KMS-11 (cell line): Measurements from ENCODE around the gene KRT25.
"Not testable (repeated sequence)": the region's sequence is repeated elsewhere in the genome, so short reads cannot be mapped to it uniquely, and the experiment has no call there.

ENCODE experiments used
- H2AFZ ChIP-seq: fragments of 200-600 bp; sonication (generic); 2 replicates; pipeline ENCODE4 v1.6.1; 2016; ENCODE audit warnings: antibody characterized with exemption, mixed run types, low read depth
- H3K27ac ChIP-seq: fragments of 200-600 bp; sonication (generic); 2 replicates; pipeline ENCODE4 v1.6.1; 2016; ENCODE audit warnings: mild to moderate bottlenecking, mixed run types
- H3K27me3 ChIP-seq: fragments of 200-600 bp; sonication (generic); 2 replicates; pipeline ENCODE4 v1.6.1; 2017; ENCODE audit warnings: mild to moderate bottlenecking, low read depth, mixed run types, moderate library complexity; ENCODE audit not compliant: insufficient read depth
- H3K36me3 ChIP-seq: fragments of 200-600 bp; sonication (generic); 2 replicates; pipeline ENCODE4 v1.6.1; 2017; ENCODE audit warnings: mild to moderate bottlenecking, mixed run types; ENCODE audit not compliant: insufficient read depth
- H3K4me1 ChIP-seq: fragments of 200-600 bp; sonication (generic); 2 replicates; pipeline ENCODE4 v1.6.1; 2016; ENCODE audit warnings: mild to moderate bottlenecking, low read depth, mixed run types; ENCODE audit not compliant: poor library complexity, severe bottlenecking
- H3K4me2 ChIP-seq: fragments of 200-600 bp; sonication (generic); 2 replicates; pipeline ENCODE4 v1.7.0; 2016; ENCODE audit warnings: mild to moderate bottlenecking, mixed run types
- H3K4me3 ChIP-seq: fragments of 200-600 bp; sonication (generic); IDR thresholded peaks from 2 replicates; pipeline ENCODE4 v1.6.1; 2017; ENCODE audit warnings: low read depth, low read length, mixed read lengths; ENCODE audit not compliant: insufficient read depth
- H3K79me2 ChIP-seq: fragments of 200-600 bp; sonication (generic); 2 replicates; pipeline ENCODE4 v1.6.1; 2016; ENCODE audit warnings: low read depth, mixed run types; ENCODE audit not compliant: insufficient read depth
- H3K9ac ChIP-seq: fragments of 200-600 bp; sonication (generic); 2 replicates; pipeline ENCODE4 v1.6.1; 2016; ENCODE audit warnings: mild to moderate bottlenecking, mixed run types
- H4K20me1 ChIP-seq: fragments of 200-600 bp; sonication (generic); 2 replicates; pipeline ENCODE4 v1.6.1; 2016; ENCODE audit warnings: mild to moderate bottlenecking, mixed run types; ENCODE audit not compliant: insufficient read depth
- TF ChIP-seq, protein P1 (sequence below): fragments of 200-600 bp; sonication (generic); conservative IDR thresholded peaks from 2 replicates; pipeline ENCODE4 v1.6.1; 2017; ENCODE audit warnings: low read depth, mild to moderate bottlenecking, antibody characterized with exemption, low read length, moderate library complexity, mixed read lengths

Gene KRT25

DNA sequence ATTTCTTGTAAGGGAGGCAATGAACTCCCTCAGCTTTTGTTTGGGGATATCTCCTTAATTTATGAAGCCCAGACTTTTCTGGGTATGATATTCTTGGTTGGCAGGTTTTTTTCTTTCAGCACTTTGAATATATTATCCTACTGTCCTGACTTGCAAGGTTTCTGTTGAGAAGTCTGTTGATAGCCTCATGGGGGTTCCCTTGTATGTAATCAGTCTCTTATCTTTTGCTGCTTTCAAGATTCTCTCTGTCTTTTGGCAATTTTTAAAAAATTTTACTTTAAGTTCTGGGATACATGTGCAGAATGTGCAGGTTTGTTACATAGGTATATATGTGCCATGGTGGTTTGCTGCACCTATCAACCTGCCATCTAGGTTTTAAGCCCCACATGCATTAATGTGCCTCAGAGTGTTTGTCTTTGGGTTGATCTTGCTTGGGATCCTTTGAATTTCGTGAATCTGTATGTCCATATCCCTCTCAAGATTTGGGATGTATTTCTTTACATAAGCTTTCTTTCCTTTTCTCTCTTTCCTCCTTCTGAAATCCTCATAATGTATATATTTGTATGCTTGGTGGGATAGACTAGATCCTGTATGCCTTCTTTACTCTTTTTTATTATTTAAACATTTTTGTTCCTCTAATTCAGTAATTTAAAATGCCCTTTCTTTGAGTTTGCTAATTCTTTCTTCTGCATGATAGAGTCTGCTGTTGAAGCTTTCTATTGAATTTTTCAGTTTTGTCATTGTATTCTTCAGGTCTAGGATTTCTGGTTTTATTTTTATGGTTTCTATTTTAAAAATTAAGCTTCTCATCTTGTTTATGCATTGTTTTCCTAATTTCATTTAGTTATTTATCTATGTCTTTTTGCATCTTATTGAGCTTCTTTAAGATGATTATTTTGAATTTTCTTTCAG lies 5.2 kb upstream of the KRT25 start:
- no peaks in the 10 kb centered on the region for H3K36me3 ChIP-seq
- no peak overlapping the region for H3K27ac ChIP-seq
- H2AFZ ChIP-seq: no peak overlapping the region
- no peaks in the 10 kb centered on the region for H3K79me2 ChIP-seq
- H4K20me1 ChIP-seq: no peaks in the 10 kb centered on the region
- H3K4me3 ChIP-seq: no peak overlapping the region
- TF ChIP-seq, protein P1, sequence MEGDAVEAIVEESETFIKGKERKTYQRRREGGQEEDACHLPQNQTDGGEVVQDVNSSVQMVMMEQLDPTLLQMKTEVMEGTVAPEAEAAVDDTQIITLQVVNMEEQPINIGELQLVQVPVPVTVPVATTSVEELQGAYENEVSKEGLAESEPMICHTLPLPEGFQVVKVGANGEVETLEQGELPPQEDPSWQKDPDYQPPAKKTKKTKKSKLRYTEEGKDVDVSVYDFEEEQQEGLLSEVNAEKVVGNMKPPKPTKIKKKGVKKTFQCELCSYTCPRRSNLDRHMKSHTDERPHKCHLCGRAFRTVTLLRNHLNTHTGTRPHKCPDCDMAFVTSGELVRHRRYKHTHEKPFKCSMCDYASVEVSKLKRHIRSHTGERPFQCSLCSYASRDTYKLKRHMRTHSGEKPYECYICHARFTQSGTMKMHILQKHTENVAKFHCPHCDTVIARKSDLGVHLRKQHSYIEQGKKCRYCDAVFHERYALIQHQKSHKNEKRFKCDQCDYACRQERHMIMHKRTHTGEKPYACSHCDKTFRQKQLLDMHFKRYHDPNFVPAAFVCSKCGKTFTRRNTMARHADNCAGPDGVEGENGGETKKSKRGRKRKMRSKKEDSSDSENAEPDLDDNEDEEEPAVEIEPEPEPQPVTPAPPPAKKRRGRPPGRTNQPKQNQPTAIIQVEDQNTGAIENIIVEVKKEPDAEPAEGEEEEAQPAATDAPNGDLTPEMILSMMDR: no peak
- no peak overlapping the region for H3K9ac ChIP-seq
- H3K4me1 ChIP-seq: no peaks in the 10 kb centered on the region
- H3K4me2 ChIP-seq: no peak overlapping the region
- no peaks in the 10 kb centered on the region for H3K27me3 ChIP-seq

DNA sequence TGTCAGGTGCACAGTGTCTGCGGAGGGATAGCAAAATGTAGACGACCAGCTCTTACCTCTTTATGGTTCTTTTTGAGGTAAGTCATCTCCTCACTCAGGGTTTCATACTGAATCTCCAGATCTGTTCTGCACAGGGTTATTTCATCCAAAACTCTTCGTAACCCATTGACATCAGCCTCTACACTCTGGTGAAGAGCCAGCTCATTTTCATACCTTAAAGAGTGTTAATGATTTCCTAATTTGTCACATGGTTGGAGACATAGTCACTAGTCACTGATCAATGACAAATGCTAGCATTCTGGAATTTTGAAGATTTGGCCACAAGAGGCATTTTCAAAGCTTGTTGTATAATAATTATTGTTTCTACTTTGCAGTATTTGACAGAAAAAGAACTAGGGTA lies 1.3 kb downstream of the KRT25 start:
- no peak overlapping the region for H3K27ac ChIP-seq
- no peaks in the 10 kb centered on the region for H4K20me1 ChIP-seq
- H3K4me2 ChIP-seq: no peak overlapping the region
- no peak overlapping the region for H3K9ac ChIP-seq
- no peaks in the 10 kb centered on the region for H3K79me2 ChIP-seq
- H2AFZ ChIP-seq: no peak overlapping the region
- no peaks in the 10 kb centered on the region for H3K4me1 ChIP-seq
- no peaks in the 10 kb centered on the region for H3K36me3 ChIP-seq
- H3K27me3 ChIP-seq: no peaks in the 10 kb centered on the region
- no peak overlapping the region for H3K4me3 ChIP-seq
- TF ChIP-seq, protein P1: no peak

DNA sequence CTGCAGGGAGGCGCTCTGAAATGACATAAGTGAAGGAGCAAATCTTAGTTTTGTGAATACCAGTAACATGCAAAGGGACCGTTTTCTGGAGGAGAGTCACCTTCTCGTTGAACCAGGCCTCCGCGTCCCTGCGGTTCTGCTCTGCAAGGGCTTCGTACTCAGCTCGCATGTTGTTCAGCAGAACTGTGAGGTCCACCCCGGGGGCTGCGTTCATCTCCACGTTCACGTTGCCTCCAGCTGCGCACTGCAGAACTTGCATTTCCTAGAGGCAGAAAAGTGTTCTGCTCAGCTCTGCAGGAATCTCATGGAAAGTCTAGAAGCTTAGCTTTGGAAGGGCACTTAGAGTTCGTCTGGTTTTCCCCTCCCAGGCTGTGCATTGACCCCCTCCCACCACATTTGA lies 4.1 kb downstream of the KRT25 start:
- TF ChIP-seq, protein P1: no peak
- H3K27ac ChIP-seq: no peak overlapping the region
- H3K4me2 ChIP-seq: no peak overlapping the region
- no peaks in the 10 kb centered on the region for H3K27me3 ChIP-seq
- no peak overlapping the region for H3K9ac ChIP-seq
- H4K20me1 ChIP-seq: no peaks in the 10 kb centered on the region
- H3K36me3 ChIP-seq: no peaks in the 10 kb centered on the region
- no peaks in the 10 kb centered on the region for H3K4me1 ChIP-seq
- H3K79me2 ChIP-seq: no peaks in the 10 kb centered on the region
- H3K4me3 ChIP-seq: no peak overlapping the region
- H2AFZ ChIP-seq: no peak overlapping the region

DNA sequence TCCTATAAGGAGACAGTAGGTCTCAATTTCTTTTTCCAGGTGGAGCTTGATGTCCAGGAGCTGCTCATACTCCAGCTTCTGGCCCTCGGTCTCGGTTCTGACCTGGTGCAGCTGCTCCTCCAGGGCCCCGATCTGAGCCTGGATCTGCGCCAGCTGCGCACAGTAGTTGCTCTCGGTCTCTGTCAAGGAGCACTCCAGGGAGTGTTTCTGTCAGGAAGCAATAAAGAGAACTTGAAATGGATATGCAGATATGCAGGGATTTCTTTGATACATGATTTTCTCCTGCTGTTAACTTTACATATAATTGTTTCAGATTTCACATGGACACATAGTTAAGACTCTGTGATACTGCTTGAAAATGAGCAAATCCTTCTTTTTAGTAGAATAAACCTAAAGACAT lies 4.7 kb downstream of the KRT25 start:
- no peaks in the 10 kb centered on the region for H3K79me2 ChIP-seq
- H3K9ac ChIP-seq: no peak overlapping the region
- H3K4me2 ChIP-seq: no peak overlapping the region
- TF ChIP-seq, protein P1: no peak
- no peak overlapping the region for H3K4me3 ChIP-seq
- no peaks in the 10 kb centered on the region for H3K36me3 ChIP-seq
- no peaks in the 10 kb centered on the region for H3K4me1 ChIP-seq
- no peak overlapping the region for H2AFZ ChIP-seq
- H4K20me1 ChIP-seq: no peaks in the 10 kb centered on the region
- no peaks in the 10 kb centered on the region for H3K27me3 ChIP-seq
- H3K27ac ChIP-seq: no peak overlapping the region

DNA sequence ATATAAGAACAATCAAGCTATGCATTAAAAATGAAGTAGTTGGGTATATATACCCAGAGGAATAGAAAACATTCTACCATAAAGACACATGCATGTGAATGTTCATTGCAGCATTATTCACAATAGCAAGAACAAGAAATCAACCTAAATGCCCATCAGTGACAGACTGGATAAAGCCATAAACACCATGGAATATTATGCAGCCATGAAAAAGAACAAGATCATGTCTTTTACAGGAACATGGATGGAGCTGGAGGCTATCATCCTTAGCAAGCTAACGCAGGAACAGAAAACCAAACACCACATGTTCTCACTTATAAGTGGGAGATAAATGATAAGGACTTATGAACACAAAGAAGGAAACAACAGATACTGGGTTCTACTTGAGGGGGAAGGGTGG lies 6.5 kb downstream of the KRT25 start:
- H3K4me3 ChIP-seq, H2AFZ ChIP-seq: not testable (repeated sequence)

More for the DNA sequence above, 6.5 kb downstream of the KRT25 start:
- H3K36me3 ChIP-seq, H3K4me1 ChIP-seq, H3K4me2 ChIP-seq, H3K27me3 ChIP-seq, H3K79me2 ChIP-seq, H4K20me1 ChIP-seq, H3K27ac ChIP-seq, H3K9ac ChIP-seq: not testable (repeated sequence)
